ENCODE measurements around the gene HTR1B. TPM values are rescaled to one million over a fixed set of nuclear protein-coding genes. Genes with fewer than 3 reads are reported as not detected.

The HTR1B gene, protein sequence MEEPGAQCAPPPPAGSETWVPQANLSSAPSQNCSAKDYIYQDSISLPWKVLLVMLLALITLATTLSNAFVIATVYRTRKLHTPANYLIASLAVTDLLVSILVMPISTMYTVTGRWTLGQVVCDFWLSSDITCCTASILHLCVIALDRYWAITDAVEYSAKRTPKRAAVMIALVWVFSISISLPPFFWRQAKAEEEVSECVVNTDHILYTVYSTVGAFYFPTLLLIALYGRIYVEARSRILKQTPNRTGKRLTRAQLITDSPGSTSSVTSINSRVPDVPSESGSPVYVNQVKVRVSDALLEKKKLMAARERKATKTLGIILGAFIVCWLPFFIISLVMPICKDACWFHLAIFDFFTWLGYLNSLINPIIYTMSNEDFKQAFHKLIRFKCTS
- 0.64 and 0.68 TPM in 2 replicates for total RNA-seq

DNA sequence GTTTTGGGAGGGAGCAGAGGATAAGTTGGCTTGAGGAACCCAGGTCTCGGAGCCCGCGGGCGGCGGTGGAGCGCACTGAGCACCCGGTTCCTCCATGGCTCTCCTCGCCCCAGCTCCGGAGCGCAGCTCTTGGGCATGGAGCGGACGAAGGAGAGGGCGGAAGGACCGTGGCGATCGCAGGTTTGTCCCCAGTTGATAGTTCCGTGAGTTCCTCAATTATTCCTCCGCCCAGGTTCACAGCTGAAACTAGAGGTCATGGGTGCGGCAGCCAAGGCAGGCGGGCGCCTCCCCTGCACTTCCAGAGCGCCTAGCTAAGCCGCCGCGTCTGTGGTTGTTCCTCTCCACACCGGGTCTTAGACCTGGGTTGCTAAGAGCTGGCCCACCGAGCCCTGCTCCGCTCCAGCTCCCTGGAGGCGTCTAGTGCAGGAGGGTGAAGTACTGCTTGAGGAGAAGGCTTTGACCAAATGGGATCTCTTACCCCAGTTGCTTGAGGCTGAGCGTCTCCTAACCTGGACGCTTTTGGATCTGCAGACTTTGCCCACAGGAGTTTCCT, at the start of gene HTR1B:
TSS of gene HTR1B (minus strand) at position 184 of the 553 bp plus-strand sequence. CDS start at position 96, 88 bp downstream.

Other genes with a start within 250 kb of the HTR1B start
- gene MEI4, start 189.5 kb upstream of the HTR1B start, total RNA-seq, result under 0.01 and 0.07 TPM in 2 replicates